Measurements from ENCODE around the gene SHC4. TPM values are rescaled to one million over a fixed set of nuclear protein-coding genes. Genes with fewer than 3 reads are reported as not detected.
A peak's percentile ranks its signal among the peaks of the same experiment; 100 is the strongest.

Gene SHC4
- total and polyA plus RNA-seq, 9 of the 15 experiments (the other 6 are each of a cell fraction or from before 2014, with no cell fraction given): 0.43 to 1.2 (median 0.67) TPM

GRCh38 chr15:48833526-48834239, 130.0 kb downstream of the SHC4 start:
- in situ Hi-C loops (cut with MboI): no loop called here
- no TSS peak for BruUV-seq (replicated peaks)

More at GRCh38 chr15:48833526-48834239, 130.0 kb downstream of the SHC4 start:
- H4K20me1 ChIP-seq (replicated peaks; ENCODE audit: control insufficient read depth, insufficient read depth, low read length): no peaks in the 10 kb centered on the region
- no peak overlapping the region for H2AFZ ChIP-seq (ENCODE audit: low read depth, low read length)
- no peaks in the 10 kb centered on the region for H3K9me1 ChIP-seq (ENCODE audit: control insufficient read depth, insufficient read depth, low read length)
- no peak for ATAC-seq
- no peaks in the 10 kb centered on the region for H3K36me3 ChIP-seq (ENCODE audit: control insufficient read depth, insufficient read depth, low read length)
- H3K9ac ChIP-seq (ENCODE audit: insufficient read depth in 1 of 2, low read depth in 2 of 2, low read length in 2 of 2): no peak overlapping the region
- no peaks in the 10 kb centered on the region for H3K27me3 ChIP-seq (ENCODE audit: control insufficient read depth in 2 of 2, insufficient read depth in 2 of 2, low read length in 2 of 2)
- no peaks in the 10 kb centered on the region for H3K79me2 ChIP-seq (ENCODE audit: control insufficient read depth, insufficient read depth, low read length)
- no peak overlapping the region for H3K4me2 ChIP-seq (ENCODE audit: insufficient read depth, low read length)
- CTCF ChIA-PET (ENCODE audit: low intra/inter-chr PET ratio): no interaction called here
- no peak for DNase-seq (ENCODE audit: extremely low read depth in 1 of 4, low spot score in 3 of 4)
- H3K27ac ChIP-seq (ENCODE audit: extremely low read depth, low read depth, low read length): no peak overlapping the region
- intact Hi-C loops (cut with micrococcal nuclease): no loop called here
- peaks cover 3% of the 10 kb centered on the region; the same call in 1 of the 2 replicates for H3K9me3 ChIP-seq (replicated peaks; ENCODE audit: control insufficient read depth, insufficient read depth, low read depth, low read length)
- H3K4me1 ChIP-seq (replicated peaks in 1 of 2; ENCODE audit: control insufficient read depth in 2 of 2, insufficient read depth in 2 of 2, low read length in 2 of 2): no peaks in the 10 kb centered on the region
- no peak for FAIRE-seq
- no peak overlapping the region for H3K4me3 ChIP-seq
- TF ChIP-seq CEBPG (CRISPR knock-in tag; IDR thresholded peaks at IDR 0.05) (no peak), CEBPG (tag; conservative IDR thresholded peaks at IDR 0.05 in 1 of 2, IDR thresholded peaks at IDR 0.05 in 1 of 2) (0 out of 4 replicates have a peak, but pooled peaks of 1 of the 2 experiments have one; percentile 20), ATF3 (IDR thresholded peaks at IDR 0.05) (peak; percentile 47), ATF3 (CRISPR knock-in tag; conservative IDR thresholded peaks at IDR 0.05) (no peak), TAF9B (IDR thresholded peaks at IDR 0.05; ENCODE audit: partially characterized antibody) (no peak), SMAD3 (CRISPR knock-in tag; conservative IDR thresholded peaks at IDR 0.05) (no peak), ZNF395 (CRISPR knock-in tag; IDR thresholded peaks at IDR 0.05) (no peak), TRIM24 (IDR thresholded peaks at IDR 0.05) (peak in 1 of 2 experiments; percentile 47; a peak in 1 of 4 replicates)
- POLR2A ChIA-PET: no interaction called here

Data from K562 (cell line).